ENCODE results near the gene FHOD3. TPM values are rescaled to one million over a fixed set of nuclear protein-coding genes. Genes with fewer than 3 reads are reported as not detected.
A peak's percentile ranks its signal among the peaks of the same experiment; 100 is the strongest.

The FHOD3 gene
- total RNA-seq, 6 experiments from 2014 or later = 0.44 to 1.2 (median 0.62) TPM

DNA sequence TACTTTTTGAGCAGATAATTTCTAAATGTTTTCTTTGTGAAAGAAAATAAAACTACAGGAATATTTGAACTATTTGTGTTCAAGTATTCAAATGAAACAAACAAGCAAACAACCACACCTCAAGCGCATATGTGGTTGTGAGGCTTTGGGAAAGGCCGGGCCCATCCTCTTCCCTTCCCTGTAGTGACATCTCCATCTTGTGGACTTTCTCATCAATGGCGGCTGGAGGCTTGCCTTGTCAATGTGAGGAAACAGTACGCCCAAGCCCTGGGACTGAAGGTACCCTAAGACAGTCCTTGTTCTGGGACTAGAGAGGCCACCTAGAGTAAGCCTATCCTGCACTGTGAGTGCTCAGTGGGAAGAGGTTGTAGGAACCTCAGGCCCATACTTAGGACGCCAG is 364.5 kb downstream of the FHOD3 start:
- ATAC-seq = no peak
- no peak for DNase-seq
- intact Hi-C loops (cut with DNase I) = no loop called here

GRCh38 chr18:36663312-36663711 is 365.8 kb downstream of the FHOD3 start:
- Histone ChIP-seq H3K9me3 (no peaks in the 10 kb centered on the region), H3K27ac (no peak overlapping the region), H3K27me3 (no peaks in the 10 kb centered on the region), H3K4me1 (no peaks in the 10 kb centered on the region), H3K4me3 (no peak overlapping the region), H3K36me3 (no peaks in the 10 kb centered on the region)
- DNase-seq (no peak), ATAC-seq (no peak)
- intact Hi-C loops (cut with DNase I) = no loop called here
- TF ChIP-seq, protein P1, sequence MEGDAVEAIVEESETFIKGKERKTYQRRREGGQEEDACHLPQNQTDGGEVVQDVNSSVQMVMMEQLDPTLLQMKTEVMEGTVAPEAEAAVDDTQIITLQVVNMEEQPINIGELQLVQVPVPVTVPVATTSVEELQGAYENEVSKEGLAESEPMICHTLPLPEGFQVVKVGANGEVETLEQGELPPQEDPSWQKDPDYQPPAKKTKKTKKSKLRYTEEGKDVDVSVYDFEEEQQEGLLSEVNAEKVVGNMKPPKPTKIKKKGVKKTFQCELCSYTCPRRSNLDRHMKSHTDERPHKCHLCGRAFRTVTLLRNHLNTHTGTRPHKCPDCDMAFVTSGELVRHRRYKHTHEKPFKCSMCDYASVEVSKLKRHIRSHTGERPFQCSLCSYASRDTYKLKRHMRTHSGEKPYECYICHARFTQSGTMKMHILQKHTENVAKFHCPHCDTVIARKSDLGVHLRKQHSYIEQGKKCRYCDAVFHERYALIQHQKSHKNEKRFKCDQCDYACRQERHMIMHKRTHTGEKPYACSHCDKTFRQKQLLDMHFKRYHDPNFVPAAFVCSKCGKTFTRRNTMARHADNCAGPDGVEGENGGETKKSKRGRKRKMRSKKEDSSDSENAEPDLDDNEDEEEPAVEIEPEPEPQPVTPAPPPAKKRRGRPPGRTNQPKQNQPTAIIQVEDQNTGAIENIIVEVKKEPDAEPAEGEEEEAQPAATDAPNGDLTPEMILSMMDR (IDR thresholded peaks at IDR 0.05) = no peak
- no peak for TF ChIP-seq POLR2A (IDR thresholded peaks at IDR 0.05)
- 54% methylated on average over 2 of the region's 2 CpGs for WGBS (ENCODE audit: insufficient coverage, low coverage, low lambda C conversion rate, missing lambda C conversion rate)

More for the DNA sequence above, 364.5 kb downstream of the FHOD3 start:
- Histone ChIP-seq H3K36me3 (no peaks in the 10 kb centered on the region), H3K4me3 (no peak overlapping the region), H3K27me3 (no peaks in the 10 kb centered on the region), H3K27ac (no peak overlapping the region), H3K4me1 (no peaks in the 10 kb centered on the region), H3K9me3 (no peaks in the 10 kb centered on the region)
- WGBS (ENCODE audit: insufficient coverage, low coverage, low lambda C conversion rate, missing lambda C conversion rate) = 91% methylated on average over 3 of the region's 5 CpGs
- TF ChIP-seq, protein P1 (IDR thresholded peaks at IDR 0.05) = peak in 1 of 4 donors; percentile 9
- TF ChIP-seq POLR2A (IDR thresholded peaks at IDR 0.05) = no peak

DNA sequence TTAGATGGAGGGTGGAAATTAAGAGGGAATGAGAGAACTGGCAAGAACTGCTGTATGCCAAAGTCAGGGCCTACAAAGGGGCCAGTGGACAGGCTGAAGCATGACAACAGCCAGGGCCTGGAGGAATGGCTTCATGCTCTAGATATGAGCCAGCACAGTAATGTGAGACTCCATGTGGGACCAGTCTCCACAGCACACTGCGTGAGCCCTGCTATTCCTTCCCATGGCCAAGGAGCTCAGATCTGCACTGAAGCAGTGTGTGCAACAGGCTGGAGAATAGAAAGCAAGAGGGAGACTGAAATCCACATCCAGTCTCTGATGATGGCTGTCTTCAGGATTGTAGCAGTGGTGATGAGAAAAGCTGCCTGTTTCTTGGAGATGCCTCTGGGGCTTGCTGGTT is 368.4 kb downstream of the FHOD3 start:
- no peaks in the 10 kb centered on the region for H3K36me3 ChIP-seq
- DNase-seq (no peak), ATAC-seq (no peak)
- no peaks in the 10 kb centered on the region for H3K27me3 ChIP-seq
- intact Hi-C loops (cut with DNase I) = no loop called here
- H3K27ac ChIP-seq = no peak overlapping the region
- TF ChIP-seq, protein P1 (IDR thresholded peaks at IDR 0.05) = no peak
- TF ChIP-seq POLR2A (IDR thresholded peaks at IDR 0.05) = no peak
- WGBS (ENCODE audit: insufficient coverage, low coverage, low lambda C conversion rate, missing lambda C conversion rate) = no CpG with 5 or more reads among the region's 1 CpG
- peaks cover 0 to 4% (median 0%) of the 10 kb centered on the region in 4 donors for H3K4me1 ChIP-seq
- no peak overlapping the region for H3K4me3 ChIP-seq
- H3K9me3 ChIP-seq = no peaks in the 10 kb centered on the region

DNA sequence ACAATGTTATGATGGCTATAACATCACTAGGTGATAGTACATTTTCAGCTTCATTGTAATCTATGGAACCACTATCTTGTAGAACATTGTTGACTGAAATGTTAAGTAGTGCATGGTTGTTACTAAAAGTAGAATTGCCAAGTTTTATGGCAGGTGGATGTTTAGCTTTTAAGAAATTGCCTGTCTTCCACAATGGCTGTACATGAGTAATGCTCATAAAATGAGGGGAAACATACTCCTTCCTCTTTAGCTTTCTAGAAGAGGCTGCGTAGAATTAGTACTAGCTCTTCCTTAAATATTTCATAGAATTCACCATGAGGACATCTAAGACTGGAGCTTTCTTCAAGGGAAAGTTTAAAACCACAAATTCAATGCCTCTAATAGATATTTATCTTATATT is 370.3 kb downstream of the FHOD3 start:
- Histone ChIP-seq H3K27me3 (no peaks in the 10 kb centered on the region), H3K27ac (no peak overlapping the region), H3K36me3 (no peaks in the 10 kb centered on the region), H3K4me1 (peaks cover 0 to 20% (median 0%) of the 10 kb centered on the region in 4 donors), H3K4me3 (no peak overlapping the region), H3K9me3 (no peaks in the 10 kb centered on the region)
- DNase-seq (no peak), ATAC-seq (no peak)
- WGBS (ENCODE audit: insufficient coverage, low coverage, low lambda C conversion rate, missing lambda C conversion rate) = 92% methylated on average over 1 of the region's 1 CpG
- intact Hi-C loops (cut with DNase I) = no loop called here
- TF ChIP-seq, protein P1 (IDR thresholded peaks at IDR 0.05) = no peak
- no peak for TF ChIP-seq POLR2A (IDR thresholded peaks at IDR 0.05)

- intact Hi-C loops (cut with DNase I) = no loop called here
- no peaks in the 10 kb centered on the region for H3K36me3 ChIP-seq
- DNase-seq = no peak
- no peak for TF ChIP-seq POLR2A (IDR thresholded peaks at IDR 0.05)
- TF ChIP-seq, protein P1 (IDR thresholded peaks at IDR 0.05) = no peak
- peaks cover 0 to 22% (median 0%) of the 10 kb centered on the region in 4 donors for H3K4me1 ChIP-seq
- no peaks in the 10 kb centered on the region for H3K9me3 ChIP-seq
- no peak for ATAC-seq
- H3K4me3 ChIP-seq = no peak overlapping the region
- no peaks in the 10 kb centered on the region for H3K27me3 ChIP-seq
- no peak overlapping the region for H3K27ac ChIP-seq
- 69% methylated on average over 1 of the region's 1 CpG for WGBS (ENCODE audit: insufficient coverage, low coverage, low lambda C conversion rate, missing lambda C conversion rate)
Measured at GRCh38 chr18:36668349-36668748, 370.8 kb downstream of the FHOD3 start.
